SU-DHL-6 (cell line): ENCODE measurements around the gene ST3GAL3.

ENCODE experiments used
- EZH2phosphoT487 ChIP-seq: fragments of 200-600 bp; sonication (generic), shearing (Covaris generic); conservative IDR thresholded peaks from 2 replicates; pipeline ENCODE4 v1.6.1; 2018; ENCODE audit warnings: mild to moderate bottlenecking, antibody characterized with exemption, low read length, moderate library complexity, mixed read lengths
- TF ChIP-seq, protein P1 (sequence below): fragments of 200-600 bp; sonication (generic); IDR thresholded peaks from one replicate; pipeline ENCODE4 v1.5.1; 2017; ENCODE audit warnings: antibody characterized with exemption, mild to moderate bottlenecking, low read length, moderate library complexity; ENCODE audit not compliant: insufficient read depth, poor library complexity, severe bottlenecking

DNA sequence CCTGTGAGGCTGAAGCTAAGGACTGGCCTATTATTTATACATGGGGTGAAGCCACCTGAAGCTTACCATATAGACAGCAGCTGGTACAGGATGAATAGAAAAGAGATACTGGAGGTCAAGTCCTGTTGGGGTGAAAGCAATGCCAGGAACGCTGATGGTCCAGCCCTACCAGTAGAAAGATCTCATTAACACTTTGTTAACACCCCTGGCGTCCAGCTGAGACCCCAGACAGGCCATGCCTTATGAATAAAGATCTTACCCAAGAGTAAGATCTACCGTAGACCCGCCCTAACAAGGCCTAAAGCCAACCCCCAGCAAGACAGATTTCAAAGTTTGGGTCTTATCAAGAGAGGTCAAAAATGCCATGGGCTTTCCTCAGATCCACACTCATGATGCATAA lies 34.7 kb downstream of the ST3GAL3 start:
- TF ChIP-seq, protein P1, sequence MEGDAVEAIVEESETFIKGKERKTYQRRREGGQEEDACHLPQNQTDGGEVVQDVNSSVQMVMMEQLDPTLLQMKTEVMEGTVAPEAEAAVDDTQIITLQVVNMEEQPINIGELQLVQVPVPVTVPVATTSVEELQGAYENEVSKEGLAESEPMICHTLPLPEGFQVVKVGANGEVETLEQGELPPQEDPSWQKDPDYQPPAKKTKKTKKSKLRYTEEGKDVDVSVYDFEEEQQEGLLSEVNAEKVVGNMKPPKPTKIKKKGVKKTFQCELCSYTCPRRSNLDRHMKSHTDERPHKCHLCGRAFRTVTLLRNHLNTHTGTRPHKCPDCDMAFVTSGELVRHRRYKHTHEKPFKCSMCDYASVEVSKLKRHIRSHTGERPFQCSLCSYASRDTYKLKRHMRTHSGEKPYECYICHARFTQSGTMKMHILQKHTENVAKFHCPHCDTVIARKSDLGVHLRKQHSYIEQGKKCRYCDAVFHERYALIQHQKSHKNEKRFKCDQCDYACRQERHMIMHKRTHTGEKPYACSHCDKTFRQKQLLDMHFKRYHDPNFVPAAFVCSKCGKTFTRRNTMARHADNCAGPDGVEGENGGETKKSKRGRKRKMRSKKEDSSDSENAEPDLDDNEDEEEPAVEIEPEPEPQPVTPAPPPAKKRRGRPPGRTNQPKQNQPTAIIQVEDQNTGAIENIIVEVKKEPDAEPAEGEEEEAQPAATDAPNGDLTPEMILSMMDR: no peak
- no peak for TF ChIP-seq EZH2phosphoT487
